Fibroblast of upper back skin (primary cell): ENCODE data around the gene C3orf49.

Source experiments
- DNase-seq: peaks from one replicate; pipeline ENCODE4 v3.0.0-alpha.2; 2013

Gene C3orf49, protein sequence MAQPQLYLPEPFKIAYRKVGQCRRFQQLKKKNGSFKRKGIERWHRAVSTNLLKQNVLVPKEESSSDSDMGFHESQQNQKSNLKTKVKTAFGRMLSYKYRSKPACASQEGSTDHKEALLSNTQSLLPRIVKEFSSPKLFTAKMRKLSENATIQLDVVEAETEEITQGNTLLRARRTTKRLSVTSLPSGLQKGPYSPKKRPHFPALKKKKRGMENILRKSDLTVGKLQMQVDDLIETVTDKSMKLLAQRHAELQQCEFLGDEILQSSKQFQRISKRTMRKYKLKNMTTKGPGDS

DNA sequence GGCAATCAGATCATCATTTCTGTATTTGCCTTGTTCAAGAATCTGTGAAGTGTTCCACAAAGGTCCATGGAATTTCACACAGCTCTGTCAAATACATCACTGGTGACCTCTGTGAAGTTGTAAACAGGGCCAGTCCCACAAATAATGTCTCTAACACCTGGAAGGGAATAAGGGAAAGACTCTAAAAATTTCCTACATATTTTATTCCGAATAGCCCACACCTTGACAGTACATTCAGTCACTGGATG, at the start of gene C3orf49:
Gene C3orf49, plus strand, starts transcription at position 149 of the 248 bp plus-strand sequence. CDS start 173 bp downstream, outside the sequence.
- DNase-seq: no peak

DNA sequence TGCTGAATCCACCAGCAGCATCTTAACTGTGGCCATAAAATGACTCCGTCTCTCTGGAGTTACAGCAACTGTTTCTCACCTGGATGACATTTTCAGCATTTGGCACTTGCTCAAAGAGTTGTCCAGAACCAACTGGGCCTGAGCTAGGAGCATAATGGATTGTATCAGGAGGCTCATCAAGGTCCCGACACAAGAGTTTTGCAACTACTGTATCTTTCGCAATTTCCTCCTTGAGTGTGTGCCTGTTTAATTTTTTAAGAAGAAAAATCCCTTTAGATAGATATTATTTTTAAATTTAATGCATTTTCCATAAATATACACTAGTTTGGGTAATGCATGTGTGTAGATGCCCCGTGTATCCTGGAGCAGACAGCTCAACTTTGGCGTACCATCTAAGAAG, 44.3 kb upstream of the C3orf49 start:
- no peak for DNase-seq

DNA sequence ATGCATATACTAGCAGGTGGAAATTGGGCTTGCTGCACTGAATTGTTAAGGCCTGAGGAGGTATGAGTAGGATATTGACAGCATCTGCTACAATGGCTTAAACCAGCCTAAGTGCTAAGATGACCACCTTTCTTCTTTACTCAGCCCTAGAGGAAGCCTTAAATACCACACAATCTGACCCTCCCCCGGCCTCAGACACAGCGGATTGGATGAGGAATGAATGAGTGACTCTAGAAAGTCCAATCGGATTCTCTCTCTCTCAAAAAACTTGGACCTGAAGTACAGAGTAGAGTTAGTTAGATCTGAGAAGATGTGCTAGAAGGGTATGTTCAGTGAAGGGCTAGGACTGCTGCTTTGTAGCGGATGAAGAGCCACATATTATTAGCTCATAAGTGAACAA, 39.9 kb upstream of the C3orf49 start:
- no peak for DNase-seq

DNA sequence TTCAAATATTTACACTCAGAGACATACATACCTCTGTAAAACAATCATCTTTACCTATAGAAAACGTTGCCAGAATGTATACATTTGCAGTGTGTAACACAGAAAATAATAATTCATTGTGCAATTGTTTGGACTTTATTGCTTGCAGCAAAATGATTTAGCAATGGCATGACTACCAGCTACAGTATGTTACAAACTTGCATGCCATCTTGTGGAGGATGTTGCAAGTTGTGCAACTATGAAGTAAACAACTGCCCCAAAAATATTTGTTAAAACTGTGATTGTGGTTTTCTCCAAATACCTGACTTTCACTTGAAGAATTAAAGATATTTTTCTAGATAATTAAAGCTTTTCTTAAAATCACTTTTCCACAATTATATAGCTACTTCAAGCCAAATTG, 27.1 kb upstream of the C3orf49 start:
- DNase-seq: peak; percentile 56

DNA sequence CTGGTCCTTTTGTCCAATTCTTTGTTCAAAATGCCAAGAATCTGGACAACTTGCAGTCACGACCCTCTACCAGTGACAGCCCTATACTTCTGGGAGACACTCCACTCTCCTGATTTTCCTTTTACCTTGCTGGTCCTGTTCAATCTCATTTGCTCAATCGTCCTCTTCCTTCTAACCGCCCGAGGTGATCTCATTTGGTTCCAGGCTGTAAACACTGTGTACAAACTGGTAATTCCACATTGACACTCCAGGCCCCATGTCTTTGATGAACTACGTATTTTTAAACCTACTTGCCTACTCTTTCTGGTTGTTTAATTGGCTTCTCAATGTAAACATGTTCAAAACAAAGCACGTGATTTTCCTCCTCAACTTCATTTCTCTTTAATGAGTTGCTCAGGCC, 23.7 kb upstream of the C3orf49 start:
- no peak for DNase-seq

DNA sequence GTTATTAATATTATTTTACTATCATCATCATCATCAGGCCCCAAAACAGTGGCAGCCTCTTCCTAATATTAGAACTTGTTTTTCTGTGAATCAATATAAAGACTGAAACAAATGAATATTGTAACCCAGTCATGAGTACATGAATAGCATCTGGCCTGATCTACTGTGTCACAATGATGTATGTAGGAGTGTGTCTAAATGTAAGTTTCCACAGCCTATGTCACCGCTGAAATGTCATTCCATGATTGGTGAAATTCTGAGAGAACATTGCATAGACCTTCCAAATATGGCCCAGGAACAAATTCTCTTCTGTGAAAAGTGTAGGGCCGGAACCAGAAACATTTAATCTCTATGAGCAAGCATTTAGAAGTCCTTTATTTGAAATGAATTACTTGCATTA, 20.6 kb upstream of the C3orf49 start:
- no peak for DNase-seq

DNA sequence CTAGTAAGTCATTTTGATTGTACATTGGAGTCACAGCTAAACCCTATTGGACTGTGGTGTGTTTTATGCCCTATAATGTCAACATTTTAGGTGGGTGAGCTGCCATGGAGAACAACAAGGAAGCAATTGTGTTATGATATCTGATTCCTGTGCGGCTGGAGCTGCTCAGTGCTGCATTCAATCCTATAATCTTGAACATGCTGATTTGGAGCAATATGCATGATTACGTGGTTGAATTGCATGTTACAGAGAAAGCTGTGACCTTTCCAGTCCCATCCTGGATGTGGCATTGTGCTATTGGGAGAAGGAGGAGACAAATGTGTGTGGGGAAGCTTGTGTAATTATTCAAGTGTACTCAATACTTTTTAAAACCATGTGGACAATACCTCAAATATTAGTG, 20.1 kb upstream of the C3orf49 start:
- no peak for DNase-seq

DNA sequence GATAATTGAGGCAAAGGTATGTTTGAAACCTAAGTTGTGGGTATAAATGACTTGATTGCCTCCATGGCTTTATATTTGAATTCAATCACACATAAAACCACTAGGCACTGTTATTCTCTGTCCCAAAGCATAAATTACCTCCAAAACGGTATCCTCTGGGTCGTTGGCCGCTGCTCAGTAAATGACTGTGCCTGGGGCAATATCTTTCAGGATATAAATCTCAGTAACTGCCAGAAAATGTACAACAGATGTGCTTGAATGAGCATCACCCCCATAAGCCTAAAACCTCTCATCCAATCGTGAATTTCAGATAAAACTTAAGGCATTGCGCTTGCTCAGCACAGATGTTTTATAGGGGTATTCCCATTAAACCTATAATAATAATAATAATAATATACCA, 19.0 kb upstream of the C3orf49 start:
- no peak for DNase-seq

DNA sequence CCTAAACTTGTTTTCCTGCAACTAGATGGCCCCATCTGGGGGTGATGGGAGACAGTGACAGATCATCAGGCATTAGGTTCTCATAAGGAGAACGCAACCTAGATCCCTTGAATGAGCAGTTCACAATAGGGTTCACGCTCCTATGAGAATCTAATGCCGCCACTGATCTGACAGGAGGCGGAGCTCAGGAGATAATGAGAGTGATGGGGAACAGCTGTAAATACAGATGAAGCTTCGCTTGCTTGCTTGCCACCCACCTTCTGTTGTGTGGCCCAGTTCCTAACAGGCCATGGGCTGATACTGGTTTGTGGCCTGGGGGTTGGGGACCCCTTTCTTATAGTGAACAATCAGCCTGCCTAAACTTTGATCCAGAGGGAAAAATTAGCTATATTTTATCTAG, 15.2 kb upstream of the C3orf49 start:
- no peak for DNase-seq

DNA sequence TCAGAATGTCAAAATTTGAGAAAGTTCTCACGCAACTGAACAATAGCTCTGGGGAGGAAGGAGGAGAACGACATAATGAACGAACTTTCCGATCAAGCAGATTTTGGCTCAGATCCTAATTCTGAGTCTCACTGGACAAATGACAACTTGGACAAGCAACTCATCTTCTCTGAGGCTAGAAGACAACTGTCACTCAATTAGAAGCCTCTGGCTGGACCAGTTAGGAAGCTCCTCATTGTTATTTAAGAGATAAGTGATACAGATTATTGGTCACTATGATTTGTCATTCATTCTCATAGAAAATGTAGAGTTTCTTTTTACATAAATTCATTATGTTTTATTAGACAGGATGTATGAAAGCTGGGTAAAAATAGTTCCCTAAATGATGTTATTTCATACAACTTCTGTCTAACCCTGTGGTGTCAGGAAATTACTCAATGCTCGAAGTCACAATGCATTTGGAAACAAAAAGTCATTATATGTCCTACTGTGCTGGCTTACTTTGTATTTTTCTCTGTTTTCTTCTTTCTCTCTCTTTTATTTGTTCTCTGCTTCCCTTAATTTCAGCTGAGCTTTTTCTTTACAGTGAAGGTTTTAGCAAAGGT, 11.0 kb upstream of the C3orf49 start:
- no peak for DNase-seq

DNA sequence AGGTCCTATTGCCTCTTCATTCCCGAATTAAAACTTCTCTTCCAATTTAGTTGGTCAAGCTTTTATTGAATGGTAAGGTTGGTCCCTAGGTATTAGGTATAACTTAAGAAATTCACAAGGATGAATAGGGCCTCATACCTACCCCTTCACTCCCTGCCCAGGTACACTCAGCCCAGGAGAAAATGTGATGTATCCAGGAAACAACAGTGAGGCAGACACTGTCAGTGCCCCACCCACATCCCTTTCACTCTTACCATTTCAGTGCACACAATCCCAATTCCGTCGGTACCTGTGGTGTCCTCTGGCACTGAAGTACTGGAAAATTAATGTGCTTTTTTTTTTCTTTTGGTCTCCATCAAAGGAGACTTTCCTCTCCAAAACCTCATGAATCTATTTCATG, 10.5 kb upstream of the C3orf49 start:
- no peak for DNase-seq

DNA sequence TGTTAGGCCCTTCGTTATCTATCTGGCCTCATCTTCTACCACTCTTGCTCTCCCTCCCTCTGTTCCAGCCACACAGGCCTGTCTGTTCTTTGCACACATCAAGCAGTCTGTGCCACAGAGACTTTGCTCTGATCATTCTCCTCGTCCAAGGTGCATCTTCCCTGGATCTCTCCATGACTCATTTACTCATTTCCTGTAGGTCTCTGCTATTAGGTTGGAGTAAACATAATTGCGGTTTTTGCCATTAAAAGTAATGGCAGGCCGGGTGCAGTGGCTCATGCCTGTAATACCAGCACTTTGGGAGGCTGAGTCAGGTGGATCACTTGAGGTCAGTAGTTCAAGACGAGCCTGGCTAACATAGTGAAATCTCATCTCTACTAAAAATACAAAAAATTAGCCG, 9.5 kb upstream of the C3orf49 start:
- peak; percentile 30 for DNase-seq

DNA sequence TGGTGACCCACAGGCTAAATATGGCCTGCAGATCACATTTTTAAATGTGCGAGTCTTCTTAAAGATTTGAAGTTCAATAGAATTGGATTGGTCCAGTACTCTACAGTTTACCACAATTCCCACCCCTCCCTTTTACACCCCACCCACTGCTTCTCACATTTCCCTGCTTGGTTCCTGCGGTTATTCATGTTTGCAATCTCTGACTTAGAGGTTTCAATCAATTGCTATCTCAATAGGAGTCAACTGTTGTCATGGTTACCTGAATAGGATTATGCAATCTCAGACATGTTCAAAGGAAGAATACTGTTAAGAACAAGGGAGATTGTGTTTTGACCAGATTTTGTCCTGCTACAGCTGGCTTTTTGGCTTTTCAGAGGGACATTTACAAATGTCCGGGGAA, 4.9 kb upstream of the C3orf49 start:
- DNase-seq: peak; percentile 25

DNA sequence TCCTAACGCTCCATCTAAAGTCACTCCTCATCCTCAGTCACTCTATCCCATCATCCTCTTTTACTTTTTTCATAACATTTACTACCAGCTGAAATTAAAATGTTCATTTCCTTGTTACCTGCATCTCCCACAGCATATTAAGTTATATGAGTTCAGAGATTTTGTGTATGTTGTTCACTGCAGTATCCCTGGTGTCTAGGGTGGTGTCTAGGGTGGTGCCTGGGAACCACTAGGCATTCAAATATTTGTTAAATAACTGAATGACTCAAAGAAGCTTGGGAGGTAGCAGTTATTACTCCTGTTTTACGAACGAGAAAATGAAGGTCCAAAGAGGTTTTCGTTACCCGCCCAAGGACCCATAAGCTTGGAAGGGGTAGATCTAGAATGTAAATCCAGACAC, 1.9 kb upstream of the C3orf49 start:
- DNase-seq: no peak

DNA sequence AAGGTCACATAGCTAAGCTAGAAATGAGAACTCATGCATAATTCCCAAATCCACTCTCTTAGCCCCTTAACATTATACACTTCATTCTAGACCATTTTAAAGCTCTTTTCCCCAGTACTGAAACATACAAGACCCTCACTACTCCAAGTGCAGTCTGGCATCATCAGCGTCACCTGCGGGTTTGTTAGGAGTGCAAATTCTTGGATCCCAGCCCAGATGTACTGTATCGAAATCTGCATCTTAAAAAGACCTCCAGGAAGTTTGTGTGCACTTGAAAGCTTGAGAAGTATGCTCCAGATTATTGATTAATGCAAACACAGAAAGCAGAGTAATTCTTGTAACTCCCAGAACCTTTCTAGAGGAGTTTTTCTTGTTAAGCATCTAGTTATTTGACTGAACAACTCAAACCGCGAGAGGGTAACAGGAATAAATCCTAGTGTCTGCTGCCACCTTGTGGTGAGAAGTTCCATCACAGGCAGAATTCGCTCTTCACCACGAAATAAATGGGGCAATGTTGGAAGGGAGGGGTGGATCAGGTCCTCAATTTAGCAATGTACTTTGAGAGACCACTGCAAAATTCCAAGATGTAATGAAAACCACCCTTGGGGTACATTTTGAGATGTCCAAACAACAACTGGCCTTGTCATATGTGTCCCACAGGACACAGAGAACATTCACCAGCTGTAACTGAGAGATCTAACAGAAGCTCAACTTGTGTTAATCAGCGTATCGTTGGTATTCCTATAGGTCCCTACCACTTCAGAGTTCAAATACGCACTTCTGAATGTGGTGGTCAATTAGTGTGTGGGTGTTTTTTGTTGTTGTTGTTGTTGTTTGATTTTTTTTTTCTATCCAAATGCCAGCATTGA, 583 bp upstream of the C3orf49 start:
- DNase-seq: peak; percentile 59

DNA sequence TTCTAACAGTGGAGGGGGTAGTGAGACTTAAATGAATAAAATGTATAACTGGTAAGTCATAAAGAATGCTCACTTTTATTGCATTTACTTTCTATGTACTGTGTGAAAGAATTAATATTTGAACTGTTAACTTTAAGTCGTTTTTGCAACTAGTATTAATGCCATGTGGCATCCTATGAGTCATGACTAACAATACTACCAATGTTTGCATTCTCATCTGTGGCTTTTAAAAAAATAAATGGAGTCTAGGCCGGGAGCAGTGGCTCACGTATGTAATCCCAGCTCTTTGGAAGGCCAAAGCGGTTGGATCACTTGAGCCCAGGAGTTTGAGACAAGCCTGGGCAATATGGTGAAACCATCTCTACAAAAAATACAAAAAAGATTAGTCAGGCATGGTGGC, 5.2 kb downstream of the C3orf49 start:
- peak; percentile 62 for DNase-seq

DNA sequence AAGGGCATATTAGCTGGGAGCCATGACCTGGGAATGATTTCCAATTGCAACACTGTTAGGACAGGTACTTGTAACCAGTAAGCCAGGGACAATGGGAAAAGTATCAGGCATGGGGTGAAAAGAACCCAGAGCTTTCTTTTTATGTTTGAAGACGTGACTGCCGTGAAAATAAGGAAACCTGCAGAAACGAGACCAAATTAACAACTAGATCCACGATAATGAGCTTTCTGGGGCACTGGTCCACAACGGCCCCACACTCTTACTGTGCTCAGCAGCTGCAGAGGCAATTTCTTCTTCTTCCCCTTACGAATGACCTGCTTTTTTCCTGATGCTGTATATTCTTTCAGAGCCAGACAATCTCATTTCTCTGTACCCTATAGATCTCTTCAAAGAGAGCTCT, 11.4 kb downstream of the C3orf49 start:
- no peak for DNase-seq

DNA sequence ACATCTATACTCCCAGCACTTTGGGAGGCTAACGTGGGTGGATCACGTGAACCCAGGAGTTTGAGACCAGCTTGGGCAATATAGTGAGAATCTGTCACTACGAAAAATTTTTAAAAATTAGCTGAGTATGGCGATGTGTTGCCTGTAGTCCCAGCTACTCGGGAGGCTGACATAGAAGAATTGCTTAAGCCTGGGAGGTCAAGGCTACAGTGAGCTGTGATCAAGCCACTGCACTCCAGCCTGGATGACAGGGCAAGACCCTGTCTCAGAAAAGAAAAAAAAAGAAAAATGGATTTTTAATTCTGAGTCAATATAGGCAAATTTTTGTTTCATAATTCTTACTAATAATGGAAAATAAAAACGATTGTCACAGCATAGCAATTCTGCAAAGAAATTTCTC, 13.3 kb downstream of the C3orf49 start:
- DNase-seq: no peak

DNA sequence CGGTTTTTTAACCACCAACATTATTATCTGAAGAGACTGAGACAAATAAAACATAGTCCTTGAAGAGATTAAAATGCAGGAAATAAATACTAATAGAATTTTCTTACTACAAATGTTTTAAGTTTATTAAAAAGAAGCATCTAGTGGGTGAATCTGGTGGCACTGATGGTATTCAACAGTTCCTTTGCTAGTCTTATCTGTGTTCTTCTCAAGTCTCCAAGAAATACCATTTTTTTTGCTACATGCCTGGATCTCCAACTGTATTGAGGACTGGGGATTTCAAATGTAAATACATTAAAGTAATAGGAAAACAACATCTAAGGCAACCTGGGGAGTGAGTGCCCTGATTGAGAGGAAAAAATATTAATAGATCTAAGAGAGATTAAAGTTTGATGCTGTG, 22.6 kb downstream of the C3orf49 start:
- DNase-seq: no peak

DNA sequence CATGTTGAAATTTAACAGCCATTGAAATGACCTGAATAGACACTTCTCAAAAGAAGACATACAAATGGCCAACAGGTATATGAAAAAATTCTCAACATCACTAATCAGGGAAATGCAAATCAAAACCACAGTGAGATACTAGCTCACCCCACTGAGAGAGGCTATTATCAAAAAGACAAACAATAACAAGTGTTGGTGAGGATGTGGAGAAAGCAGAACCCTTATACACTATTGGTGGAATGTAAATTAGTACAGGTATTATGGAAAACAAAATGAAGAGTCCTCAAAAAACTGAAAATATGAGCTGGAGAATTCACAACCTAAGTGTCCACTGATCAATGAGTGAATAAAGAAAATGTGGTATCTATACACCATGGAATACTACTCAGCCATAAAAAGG, 23.0 kb downstream of the C3orf49 start:
- DNase-seq: no peak

DNA sequence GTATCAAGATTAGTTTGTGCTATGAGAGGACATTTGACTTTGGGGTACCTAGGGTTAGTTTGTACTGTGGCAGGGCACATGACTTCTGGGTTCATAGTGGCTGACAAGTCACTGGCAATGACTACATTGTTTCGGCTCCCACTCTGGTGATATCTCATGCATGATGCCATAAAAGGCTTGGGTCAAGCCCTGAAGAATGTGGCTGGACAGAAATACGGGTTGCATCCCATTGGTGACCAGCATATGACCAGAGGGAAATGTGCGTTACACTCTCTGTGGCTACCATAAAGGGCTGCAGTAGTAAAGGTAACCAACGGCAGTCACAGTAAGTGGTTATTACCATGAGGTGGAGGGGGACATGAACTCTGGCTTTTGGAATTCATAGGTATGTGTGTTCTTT, 26.1 kb downstream of the C3orf49 start:
- DNase-seq: no peak

DNA sequence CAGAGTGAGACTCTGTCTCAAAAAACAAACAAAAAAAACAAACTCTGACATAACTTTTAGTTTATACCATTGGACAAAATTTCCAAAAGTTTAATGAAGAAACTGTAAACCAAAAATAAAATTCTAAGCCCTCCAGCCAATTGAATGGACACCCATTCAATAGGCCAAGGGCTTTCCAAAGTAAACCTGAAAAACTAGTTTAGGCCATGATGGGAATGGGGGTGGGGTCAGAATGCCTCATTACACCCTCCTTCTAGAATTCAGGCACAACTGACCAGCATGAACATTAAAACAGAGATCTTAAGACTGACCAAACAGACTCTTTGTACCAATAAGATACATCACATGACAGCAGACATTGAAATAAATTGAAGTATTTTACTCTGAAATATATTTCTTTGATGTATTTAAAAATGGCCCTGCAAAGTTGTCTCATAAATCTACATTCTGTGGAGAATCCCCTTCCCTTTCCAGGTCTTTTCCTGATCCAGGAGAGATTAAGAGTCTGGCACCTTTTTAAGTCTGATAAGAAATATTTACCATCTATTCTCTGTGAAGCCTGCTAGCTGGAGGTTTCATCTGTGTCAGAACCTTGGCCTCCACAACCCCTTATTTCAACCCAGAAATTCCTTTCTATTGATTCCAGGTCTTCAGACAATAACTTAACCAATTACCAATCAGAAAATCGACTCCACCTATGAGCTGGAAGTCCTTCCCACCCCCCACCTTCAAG, 28.8 kb downstream of the C3orf49 start:
- no peak for DNase-seq

DNA sequence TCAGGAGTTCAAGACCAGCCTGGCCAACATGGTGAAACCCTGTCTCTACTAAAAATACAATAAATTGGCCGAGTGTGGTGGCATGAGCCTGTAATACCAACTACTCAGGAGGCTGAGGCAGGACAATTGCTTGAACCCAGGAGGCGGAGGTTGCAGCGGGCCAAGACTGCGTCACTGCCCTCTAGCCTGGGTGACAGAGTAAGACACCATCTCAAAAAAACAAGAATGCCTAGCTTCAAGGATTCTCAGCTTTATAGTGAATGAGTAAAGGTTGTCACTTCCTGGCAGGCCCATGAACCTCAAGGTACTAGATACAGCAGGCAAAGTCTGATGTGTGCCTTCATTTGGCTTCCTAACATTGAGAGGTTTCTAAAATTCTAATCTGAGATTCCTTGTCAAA, 30.1 kb downstream of the C3orf49 start:
- no peak for DNase-seq

DNA sequence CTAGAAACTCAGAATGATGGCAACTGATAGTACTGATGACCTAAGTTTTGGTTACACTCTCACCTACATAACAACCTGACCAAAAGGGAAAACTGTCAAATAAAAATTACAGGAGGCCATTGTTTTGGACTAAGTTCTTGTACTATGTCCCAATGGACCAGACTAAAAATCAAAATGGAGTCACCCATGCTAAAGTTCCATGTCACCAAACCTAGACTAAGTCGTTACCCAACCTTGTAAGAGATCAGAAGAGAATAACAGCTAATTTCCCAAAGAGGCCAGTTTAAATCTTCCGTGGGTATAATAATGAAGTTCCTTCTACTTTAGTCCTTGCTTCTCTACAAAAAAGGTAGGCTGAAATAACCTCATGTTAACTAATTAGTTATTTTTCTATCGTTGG, 32.2 kb downstream of the C3orf49 start:
- no peak for DNase-seq
